ENCODE results near the gene CCDC112.

- TF ChIP-seq CTCF (IDR thresholded peaks at IDR 0.05 in 8 of 11, conservative IDR thresholded peaks at IDR 0.05 in 3 of 11) (no peak), POLR2AphosphoS5 (IDR thresholded peaks at IDR 0.05) (no peak)
Measured at GRCh38 chr5:115317320-115317719, 20.9 kb upstream of the CCDC112 start.
